IPS-11a (cell line): ENCODE measurements around the gene FAM107B.
"Not testable (repeated sequence)": the region's sequence is repeated elsewhere in the genome, so short reads cannot be mapped to it uniquely, and the experiment has no call there.

Source experiments
- H3K4me3 ChIP-seq: one replicate; pipeline ENCODE4 v1.5.1; 2013; ENCODE audit warnings: low read depth, low read length, control low read depth

FAM107B gene

DNA sequence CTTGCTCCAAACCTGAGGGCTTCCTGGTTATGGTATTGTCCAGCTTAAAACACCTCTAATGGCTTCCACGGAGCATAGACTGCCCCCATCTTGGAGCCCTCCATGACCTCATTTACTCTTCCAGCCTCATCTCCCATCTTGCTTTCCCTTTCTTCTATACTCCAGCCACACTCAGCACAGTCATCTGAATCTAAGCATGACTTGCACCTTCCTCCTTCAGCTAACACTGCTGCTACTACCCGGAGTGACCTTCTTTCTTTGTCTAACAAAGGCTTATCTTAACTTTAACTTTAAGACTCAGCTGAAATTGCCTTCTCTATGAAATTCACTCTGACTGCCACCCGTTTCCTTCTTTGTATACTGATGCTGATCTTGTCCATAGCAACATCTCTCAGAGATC is 135.1 kb downstream of the FAM107B start:
- no peak overlapping the region for H3K4me3 ChIP-seq

DNA sequence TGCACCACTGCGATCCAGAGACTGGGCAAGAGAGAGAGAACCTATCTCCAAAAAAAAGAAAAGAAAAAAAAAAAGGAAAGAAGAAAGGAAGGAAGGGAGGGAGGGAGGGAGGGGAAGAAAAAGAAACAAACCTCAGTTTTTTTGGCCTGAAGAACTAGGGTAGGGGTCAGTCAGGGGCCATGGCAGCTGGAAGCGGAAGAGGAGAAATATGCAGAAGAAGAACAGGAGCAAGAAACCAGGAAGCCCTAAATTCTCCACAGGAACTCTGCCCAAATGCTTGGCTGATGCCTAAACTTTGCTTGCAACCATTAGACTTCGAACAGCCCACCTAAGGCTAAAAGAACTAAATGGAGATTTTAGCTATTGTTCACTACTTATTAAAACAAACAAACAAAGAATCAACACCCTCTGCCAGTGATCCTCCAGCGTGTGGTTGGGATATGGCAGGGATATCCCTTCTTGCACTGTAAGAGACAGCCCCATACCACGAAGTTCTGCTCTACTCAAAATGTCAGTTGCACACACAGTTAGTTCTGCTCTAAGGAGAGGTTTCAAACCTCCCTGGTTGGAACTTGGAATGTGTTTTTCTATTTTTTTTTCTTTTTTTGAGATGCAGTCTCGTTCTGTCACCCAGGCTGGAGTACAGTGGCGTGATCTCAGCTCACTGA is 139.5 kb downstream of the FAM107B start:
- H3K4me3 ChIP-seq = no peak overlapping the region

DNA sequence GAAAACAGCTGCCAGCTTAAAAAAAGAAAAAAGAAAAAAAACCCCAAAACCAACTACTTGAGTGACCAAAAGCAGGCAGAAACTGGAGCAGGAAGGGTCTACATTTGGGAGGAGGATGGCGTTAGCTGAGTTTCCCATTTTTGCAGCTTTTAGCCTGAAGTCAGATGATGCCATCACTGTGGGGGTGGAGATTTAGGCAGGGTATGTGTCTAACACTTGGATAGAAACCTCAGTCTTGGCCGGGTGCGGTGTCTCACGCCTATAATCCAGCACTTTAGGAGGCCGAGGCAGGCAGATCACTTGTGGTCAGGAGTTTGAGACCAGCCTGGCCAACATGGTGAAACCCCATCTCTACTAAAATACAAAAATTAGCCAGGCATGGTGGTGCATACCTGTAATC is 140.1 kb downstream of the FAM107B start:
- not testable (repeated sequence) for H3K4me3 ChIP-seq

DNA sequence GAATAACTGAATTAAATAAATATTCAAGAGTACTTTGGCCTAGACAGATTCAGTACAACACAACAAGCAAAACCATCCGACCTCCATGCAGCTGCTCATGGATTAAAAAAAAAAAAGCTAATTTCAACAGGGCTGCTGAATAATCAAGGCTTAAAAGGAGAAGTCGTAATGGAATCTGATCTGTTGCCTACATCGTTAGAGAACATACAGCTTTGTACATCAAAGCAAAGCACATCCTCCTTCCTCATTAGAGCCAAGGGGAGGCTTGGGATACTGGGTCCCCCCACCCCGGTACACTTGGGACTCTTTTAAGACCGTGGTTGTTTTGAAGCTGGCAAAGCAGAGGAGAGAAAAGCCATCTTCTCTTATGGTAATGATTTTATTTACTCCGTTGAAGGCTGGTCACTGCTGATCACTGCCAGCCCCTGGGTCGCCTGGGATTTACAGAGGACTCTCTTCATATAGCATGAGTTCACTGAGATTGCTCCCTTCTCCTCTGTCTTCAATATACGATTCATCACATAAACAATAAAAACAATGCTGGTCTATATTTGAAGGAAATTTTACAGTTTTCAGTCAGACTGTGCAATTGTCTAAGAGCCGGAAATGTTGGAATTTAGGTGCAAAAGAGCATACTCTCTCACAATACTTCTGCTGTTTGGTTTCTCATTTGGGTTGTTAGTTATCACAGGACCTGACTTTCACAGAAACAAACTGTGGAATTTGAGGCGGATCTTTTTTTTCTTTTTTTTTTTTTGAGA is 148.8 kb downstream of the FAM107B start:
- H3K4me3 ChIP-seq = no peak overlapping the region

DNA sequence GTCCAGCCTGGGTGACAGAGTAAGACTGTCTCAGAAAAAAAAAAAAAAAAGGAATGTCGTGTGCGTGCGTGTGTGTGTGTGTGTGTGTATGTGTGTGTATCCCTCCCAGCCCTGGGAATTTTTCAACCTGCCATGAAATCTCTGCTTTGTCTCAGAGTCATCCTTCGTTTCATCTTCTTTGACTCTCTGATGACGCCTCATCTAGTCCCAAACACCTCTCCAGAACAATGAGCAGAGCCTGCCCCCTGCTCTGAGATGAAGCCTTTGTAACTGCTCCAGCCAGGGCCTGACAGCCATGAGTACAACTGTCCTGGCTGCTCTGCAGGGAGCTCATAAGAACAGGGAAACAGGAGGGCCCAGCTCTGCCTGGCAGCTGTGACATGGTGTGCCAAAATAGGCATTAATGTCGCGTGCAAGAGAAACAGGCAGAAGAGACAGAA is 149.5 kb downstream of the FAM107B start:
- H3K4me3 ChIP-seq = no peak overlapping the region

DNA sequence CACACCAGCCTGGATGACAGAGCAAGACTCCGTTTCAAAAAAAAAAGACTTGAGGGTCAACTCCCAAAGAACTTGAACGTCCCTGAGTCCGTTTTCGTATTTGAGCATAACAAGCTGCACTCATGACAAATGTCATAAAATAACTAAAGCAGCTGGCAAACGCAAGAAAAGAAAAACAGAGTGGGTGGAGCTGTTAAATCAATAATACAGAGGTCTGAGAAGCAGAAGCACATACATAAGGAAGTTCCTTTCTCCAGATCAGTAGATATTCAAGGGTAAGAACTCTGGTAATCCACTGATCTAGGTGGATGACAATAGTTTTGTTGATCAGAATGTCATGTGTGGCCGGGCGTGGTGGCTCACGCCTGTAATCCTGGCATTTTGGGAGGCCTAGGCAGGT is 150.1 kb downstream of the FAM107B start:
- H3K4me3 ChIP-seq = no peak overlapping the region

DNA sequence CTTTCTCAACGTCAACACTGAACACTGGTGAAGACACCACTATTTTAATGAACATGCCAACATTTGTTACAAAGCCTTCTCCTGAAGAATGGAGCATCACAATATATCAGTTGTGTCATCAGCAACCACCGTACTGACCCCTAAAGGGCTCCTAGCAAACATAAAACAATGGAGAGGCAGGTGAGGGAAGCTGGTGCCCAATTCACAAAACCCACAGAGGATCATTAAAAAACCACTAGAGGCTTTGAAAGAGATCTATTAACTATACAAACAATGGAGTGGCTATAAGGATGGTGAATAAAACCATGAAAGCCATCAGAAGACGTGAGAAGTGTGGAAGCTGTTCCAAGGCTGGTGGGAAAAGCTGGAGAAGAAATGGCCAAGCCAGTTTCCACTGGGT is 150.8 kb downstream of the FAM107B start:
- H3K4me3 ChIP-seq = no peak overlapping the region

DNA sequence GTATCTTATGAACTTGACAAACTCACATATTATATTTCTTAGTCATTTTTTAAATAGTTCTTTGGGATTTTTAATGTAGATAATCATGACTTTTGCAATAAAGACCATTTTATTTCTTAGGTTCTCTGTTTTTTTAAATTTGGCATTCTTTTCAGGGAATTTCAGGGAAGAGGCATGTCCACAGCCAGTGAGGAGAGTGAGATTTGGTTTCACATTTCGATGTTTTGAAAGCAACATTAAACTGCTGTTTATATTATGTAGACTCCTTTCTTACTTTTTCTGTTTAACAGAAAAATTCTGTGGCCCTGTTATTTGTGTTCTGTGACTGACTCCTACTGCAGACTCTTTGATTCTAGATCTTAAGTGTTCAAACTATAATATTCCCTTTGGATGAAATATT is 153.7 kb downstream of the FAM107B start:
- no peak overlapping the region for H3K4me3 ChIP-seq

DNA sequence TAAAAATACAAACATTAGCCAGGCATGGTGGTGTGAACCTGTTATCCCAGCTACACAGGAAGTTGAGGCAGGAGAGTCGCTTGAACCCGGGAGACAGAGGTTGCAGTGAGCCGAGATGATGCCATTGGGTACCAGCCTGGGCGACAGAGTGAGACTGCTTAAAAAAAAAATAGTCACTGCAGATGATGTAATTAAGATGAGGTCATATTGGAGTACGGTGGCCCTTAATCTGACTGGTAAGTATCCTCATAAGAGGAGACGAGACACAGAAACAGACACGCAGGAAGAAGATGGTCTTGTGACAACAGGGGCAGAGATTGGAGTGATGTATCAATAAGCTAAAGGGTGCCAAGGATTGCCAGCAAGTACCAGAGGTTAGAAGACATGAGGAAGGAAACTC is 156.0 kb downstream of the FAM107B start:
- no peak overlapping the region for H3K4me3 ChIP-seq

DNA sequence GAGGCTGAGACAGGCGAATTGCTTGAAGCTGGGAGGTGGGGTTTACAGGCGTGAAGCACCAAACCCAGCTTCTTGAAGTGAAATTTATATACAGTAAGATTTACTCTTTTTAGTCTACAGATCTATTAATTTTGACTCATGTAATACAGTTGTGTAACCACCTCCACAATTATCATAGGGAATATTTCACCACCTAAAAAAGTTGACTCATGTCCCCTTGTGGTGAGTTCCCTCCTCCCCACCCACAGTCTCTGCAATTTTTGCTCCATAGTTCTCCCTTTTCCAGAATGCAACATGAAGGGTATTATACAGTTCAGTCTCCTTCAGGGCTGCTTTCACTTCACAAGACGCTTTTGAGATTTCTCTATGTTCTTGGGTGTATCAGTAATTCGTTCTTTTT is 156.8 kb downstream of the FAM107B start:
- H3K4me3 ChIP-seq = no peak overlapping the region

DNA sequence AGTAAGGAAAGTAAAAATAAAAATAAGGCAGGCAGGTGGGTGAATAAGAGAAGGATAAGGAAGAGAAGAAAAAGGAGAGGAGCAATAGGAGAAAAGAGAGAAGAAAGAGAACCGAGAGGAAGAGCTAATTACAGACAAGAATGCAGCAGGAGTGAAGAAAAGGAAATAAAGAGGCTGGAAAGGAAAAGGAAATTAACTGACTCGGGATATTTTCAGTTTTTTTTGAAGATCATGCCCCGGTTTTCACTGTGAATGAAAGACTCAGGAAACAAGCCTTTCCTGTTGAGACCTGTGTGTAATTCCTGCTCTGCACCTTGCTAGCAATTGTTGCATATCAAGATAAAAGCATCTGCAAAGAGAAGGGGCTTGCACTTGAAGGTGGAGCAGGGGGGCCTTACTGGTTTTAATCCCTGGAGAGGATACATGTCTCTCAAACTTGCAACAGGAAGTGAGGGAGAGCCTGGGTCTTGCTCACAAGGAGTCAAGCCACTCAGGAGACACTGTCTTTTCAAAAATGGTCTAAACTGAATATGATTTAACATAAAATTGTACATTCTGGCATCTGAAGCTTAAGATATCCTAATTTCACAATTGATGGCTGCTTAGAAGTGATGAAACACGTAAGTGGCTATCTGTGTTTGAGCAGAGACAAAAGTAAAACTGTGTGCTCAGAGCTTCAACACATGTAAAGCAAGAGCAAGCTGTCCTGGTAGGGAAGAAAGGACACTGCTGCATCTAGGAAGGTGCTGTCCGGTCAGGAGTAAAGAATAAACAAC is 157.6 kb downstream of the FAM107B start:
- H3K4me3 ChIP-seq = no peak overlapping the region

DNA sequence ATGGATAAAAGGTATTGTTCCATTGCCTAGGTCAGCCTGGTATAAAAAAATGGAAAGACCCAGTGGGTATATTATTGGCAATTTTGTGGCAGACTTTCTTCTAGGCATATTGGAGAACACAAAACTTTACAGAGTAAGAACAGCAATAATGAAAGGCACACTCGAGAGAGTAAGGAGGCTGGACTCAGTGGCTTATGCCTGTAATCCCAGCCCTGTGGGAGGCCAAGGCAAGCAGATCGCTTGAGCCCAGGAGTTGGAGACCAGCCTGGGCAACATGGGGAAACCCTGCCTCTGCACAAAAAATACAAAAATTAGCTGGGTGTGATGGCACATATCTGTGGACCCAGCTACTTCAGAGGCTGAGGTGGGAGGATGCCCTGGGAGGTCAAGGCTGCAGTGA is 158.2 kb downstream of the FAM107B start:
- no peak overlapping the region for H3K4me3 ChIP-seq

DNA sequence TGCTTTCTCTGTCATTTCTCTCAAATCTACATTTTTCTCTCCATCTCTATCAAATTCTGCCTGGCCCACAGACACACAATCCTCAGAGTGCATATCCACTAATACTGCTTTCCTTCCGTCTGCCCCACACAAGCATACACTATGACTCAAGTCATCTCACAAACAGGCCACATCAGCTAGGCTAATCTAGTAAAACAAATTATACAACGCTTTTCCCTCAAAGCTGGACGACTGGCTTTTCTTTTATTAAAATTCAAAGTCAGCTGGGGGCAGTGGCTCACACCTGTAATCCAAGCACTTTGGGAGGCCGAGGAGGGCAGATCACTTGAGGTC is 161.1 kb downstream of the FAM107B start:
- H3K4me3 ChIP-seq = no peak overlapping the region

DNA sequence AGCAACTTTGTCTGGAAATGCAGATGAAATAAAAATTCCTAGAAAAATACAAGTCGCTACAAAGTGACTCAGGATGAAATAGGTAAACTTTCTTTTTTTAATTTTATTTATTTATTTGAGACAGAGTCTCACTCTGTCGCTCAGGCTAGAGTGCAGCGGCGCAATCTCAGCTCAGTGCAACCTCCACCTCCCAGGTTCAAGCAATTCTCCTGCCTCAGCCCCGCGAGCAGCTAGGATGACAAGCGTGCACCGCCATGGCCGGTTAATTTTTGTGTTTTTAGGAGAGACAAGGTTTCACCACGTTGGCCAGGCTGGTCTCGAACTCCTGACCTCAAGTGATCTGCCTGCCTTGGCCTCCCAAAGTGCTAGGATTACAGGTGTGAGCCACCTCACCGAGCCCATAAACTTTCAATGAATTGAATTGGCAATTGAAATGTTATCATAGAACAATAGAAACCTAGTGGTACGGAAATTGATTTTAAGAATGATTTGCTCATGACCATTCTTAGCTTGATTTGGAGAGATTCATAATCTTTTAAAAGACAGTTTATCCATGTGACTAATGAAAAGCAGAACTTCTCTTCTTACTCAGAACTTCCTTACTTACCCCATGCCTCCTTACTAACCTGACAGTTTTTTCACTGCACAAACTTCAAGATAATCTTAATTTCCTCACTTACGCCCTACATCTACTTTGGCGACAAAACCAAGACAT is 161.7 kb downstream of the FAM107B start:
- no peak overlapping the region for H3K4me3 ChIP-seq

DNA sequence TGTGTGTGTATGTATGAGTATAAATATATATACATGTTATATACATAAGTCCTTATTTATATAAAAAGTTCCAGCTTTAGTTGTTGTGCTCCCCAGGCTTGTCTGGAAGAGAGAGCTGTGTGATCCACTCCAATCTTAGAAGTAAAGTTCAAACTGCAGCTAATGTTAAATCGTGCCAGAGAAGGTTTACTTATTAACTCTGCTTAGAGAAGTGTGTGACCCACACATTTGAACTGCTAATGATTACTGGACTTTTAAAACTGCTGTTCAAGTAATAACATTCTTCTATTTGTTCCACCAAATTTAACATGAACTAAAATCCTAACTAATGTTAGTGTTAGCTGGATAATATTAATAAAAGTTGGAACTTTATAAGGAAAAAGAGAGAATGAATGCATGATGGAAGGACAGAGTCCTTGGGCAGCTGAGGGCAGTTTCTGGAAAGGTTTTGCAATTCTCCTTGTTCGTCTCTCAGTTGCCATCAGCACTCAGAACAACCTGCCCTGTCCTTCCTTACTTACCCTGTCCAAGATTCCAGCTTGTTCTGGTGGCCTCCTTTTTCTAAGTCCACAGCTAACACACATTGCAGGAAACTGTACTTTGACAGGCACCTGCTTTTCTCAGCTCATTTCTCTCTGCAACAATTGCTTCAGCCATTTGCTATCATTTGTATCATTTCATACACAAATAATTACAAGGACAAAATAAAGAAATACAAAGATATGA is 162.6 kb downstream of the FAM107B start:
- no peak overlapping the region for H3K4me3 ChIP-seq

DNA sequence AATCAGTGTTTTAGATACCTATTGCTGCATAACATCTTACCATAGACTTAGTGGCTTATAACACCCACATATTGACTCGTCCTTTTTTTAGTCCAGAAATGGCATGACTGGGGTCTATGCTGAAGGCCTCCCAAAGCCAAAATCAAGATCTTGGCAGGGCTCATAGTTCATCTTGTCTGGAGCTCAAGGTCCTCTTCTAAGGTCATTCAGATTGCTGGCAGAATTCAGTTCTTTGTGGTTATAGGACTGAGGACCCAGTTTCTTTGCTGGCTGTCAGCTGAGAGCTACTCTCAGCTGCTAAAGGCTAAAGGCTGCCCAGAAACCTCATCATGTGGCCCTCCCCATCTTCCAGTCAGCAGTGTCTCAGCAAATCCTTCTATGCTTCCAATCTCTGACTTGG is 165.5 kb downstream of the FAM107B start:
- H3K4me3 ChIP-seq = no peak overlapping the region

DNA sequence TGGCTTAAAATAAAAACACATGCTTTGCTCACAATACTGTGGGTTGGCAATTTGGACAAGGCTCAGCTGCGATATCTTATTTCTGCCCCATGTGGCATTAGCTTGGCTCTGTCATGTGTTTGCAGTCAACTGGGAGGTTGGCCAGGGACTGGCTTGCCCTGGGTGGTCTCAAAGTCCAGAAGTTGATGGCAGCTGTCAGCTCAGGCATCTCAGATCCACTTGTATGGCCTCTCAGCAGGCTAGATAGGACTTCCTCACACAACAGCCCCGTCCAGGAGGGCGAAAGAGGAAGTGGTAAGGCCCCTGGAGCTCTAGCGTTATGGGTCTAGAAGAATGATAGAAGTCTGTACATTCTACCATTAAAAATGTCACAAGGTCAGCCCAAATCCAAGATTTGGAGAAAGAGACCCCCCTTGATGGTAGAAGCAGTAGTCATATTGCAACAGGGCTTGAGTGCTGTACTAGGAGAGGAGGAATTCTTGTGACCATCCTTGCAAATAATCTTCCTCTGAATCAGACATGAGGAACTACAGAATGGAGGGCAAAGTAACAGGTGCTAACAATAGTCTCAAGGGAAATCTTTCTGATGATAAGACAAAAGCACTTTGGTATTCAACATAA is 166.2 kb downstream of the FAM107B start:
- no peak overlapping the region for H3K4me3 ChIP-seq

DNA sequence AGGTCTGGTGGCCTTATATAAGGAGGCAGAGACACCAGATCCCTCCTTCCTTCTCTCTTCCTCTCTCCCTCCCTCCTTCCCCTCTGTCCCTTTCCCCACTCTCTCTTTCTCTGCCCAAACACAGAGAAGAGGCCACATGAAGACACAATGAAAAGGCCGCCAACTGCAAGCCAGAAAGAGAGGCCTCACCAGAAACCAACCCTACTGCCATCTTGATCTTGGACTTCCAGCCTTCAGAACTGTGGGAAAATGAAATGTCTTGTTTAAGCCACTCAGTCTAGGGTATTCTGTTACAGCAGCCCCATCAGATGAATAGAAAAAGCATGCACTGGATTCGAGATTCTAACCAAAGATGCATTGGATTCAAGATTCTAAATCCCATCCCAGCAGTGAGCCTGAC is 168.1 kb downstream of the FAM107B start:
- no peak overlapping the region for H3K4me3 ChIP-seq

DNA sequence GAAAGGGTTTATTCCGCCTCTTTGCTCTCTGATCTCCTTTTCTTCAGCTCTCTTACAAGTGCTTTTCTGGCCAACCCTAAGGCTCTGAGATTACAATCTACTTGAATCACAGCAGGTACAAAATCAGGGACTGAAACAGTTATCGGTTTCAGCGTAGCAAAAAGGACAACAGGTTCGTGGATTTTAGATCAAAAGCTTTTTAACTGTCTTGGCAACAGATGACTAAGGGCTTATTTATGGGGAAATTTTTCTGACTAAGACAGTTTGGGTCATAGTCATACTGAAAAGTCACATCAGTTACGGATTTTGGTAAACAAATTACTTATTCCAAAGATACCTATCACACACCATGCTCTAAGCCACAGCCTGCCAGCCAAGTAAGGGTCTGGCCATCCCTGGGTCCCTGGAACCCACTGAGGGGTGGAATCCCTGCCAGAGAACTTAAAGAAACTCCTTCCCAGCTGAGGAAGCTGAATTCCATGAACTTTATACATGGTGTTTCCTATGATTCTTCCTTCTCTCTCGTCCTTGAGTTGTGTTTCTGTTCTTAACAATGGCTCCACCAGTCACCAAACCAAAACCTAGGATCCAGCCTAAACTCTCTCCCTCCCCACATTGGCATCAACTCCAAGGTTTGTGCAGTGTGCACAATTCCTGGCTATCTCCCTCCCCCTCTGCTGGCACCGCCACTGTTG is 169.3 kb downstream of the FAM107B start:
- H3K4me3 ChIP-seq = no peak overlapping the region
